Coronary artery (tissue), 2 donors: Measurements from ENCODE around the gene DHX29.

Experiments
- DNase-seq: peaks from one replicate; pipeline ENCODE4 v3.0.0-alpha.2; 2017; ENCODE audit warnings: low spot score
- H3K27ac ChIP-seq, 2 donors: fragments of 200-600 bp; sonication (generic); one replicate each; pipeline ENCODE4 v1.5.1; 2016 to 2019
- H3K4me3 ChIP-seq: fragments of 200-600 bp; sonication (generic); 2 replicates; pipeline ENCODE4 v1.5.1; 2016; ENCODE audit warnings: mild to moderate bottlenecking, moderate library complexity
- TF ChIP-seq, protein P1 (sequence below): fragments of 200-600 bp; sonication (generic); IDR thresholded peaks from one replicate; pipeline ENCODE4 v1.5.1; 2019; ENCODE audit warnings: antibody characterized with exemption

Gene DHX29

DNA sequence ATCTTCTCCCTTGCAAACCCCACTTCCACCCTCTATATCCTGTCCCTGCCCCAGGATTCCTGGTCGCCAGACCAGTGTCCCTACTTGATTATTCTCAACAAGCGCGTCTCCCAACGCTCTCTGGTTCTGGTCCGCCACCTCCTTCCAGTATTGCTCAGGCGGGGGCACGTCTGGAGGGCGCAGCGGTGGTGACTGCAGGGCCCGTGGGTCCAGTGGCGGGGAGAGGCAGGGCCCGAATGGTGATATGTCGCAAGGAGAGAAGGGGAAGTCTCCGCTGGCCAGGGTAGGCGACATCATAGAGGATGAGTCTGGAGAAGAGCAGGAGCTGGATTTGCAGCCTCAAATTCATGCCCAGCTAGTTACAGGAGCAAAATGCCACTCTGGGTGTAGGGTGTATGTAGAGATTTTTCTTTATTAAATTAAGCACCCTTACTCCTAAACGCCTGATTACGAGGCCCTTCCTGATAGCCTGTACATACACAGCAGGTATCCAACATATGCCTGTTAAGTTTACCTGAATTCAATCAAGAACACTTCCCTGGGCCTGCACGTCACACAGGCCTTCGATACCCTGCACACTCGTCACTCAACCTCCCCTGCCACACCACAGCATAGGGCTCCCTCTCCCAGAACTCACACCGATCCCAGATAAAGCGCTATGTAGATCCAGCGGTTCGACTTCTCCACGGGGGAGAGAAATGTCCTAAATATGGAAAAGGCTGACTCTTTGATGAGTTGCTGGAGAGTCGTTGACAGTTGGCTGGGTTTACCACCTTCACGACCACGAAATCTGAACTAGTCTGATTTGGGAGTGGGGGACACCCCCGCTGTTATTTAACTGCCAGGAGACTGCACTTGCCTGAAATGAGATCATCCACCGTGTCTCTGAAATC, 85.2 kb downstream of the DHX29 start:
- TF ChIP-seq, protein P1, sequence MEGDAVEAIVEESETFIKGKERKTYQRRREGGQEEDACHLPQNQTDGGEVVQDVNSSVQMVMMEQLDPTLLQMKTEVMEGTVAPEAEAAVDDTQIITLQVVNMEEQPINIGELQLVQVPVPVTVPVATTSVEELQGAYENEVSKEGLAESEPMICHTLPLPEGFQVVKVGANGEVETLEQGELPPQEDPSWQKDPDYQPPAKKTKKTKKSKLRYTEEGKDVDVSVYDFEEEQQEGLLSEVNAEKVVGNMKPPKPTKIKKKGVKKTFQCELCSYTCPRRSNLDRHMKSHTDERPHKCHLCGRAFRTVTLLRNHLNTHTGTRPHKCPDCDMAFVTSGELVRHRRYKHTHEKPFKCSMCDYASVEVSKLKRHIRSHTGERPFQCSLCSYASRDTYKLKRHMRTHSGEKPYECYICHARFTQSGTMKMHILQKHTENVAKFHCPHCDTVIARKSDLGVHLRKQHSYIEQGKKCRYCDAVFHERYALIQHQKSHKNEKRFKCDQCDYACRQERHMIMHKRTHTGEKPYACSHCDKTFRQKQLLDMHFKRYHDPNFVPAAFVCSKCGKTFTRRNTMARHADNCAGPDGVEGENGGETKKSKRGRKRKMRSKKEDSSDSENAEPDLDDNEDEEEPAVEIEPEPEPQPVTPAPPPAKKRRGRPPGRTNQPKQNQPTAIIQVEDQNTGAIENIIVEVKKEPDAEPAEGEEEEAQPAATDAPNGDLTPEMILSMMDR, result no peak
- no peak for DNase-seq
- Histone ChIP-seq H3K4me3 (peak overlapping the region; percentile 38), H3K27ac (no peak overlapping the region)

DNA sequence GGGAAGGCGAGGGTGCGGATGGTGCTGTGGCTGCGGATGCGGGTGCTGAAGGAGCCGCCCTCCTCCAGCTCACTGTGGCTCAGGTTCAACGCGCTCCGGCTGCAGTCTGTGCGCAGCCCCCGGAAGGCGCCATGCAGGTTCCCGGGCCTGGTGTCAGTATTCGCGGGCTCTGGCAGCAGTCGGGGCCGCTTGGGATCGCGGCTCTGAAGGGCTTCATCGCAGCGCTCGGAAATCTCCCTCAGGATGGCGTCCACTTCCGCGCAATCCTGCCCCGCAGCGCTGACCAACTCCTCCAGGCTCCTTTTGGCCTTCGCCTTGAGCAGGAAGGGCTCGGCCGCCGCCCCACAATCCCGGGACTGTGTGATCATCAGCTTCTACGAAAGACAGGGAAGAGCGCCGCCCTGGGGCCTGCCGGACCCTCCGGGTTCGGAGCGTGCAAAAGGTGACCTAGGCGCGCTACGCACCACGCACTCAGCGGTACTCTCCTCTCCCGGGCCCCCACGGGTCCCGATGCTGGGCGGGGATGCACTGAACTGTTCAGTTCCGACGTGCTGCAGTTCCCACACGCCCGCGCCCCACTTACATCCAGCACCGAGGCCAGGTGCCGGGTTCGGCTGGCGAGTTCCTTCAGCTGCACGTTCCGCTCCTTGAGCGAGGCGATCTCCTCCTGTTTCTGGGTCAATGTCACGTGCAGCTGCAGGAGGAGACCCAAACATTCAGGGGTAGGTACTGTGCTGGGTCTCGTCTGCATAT, 86.9 kb downstream of the DHX29 start:
- no peak for DNase-seq
- TF ChIP-seq, protein P1, result no peak
- Histone ChIP-seq H3K27ac (no peak overlapping the region), H3K4me3 (peak overlapping the region; percentile 43)

DNA sequence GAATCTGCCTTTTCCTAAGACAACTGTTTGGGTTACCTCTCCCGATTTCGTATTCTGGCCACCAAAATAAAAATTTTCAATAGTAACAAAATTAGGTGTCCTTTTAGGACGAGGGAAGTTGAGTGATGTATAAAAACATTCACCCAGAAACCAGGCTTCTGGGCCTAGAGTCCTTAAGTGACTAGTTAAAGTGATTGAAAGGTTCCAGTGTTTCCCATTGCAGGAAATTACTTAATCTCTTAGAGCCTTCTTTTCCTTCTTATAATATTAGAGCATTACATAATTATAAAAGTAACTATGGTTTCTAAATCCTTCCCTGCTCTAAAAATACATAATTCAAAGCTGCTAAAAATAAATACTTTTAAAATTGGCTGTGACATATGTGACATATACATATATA, 87.7 kb downstream of the DHX29 start:
- no peak for DNase-seq
- H3K4me3 ChIP-seq, result no peak overlapping the region
- no peak overlapping the region for H3K27ac ChIP-seq
- TF ChIP-seq, protein P1, result no peak

DNA sequence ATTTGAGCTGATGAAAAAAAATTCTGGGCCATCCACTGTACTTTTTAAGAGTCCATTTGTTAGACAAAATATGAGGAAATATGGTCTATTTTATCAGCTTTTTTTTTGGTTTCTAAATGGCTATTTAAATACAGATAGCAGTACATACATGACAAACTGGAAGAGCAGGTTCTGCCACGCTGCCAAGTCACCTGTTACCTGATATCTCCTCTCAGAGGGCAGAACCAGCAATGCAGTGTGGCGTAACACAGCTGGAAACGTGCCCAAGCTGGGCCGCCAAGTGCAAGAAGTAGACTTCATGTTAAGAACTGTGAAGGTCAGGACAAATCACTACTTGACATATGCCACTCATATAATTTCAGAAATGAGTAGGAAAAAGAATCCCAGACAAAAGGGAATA, 88.5 kb downstream of the DHX29 start:
- Histone ChIP-seq H3K27ac (no peak overlapping the region), H3K4me3 (no peak overlapping the region)
- DNase-seq, result no peak
- TF ChIP-seq, protein P1, result no peak

DNA sequence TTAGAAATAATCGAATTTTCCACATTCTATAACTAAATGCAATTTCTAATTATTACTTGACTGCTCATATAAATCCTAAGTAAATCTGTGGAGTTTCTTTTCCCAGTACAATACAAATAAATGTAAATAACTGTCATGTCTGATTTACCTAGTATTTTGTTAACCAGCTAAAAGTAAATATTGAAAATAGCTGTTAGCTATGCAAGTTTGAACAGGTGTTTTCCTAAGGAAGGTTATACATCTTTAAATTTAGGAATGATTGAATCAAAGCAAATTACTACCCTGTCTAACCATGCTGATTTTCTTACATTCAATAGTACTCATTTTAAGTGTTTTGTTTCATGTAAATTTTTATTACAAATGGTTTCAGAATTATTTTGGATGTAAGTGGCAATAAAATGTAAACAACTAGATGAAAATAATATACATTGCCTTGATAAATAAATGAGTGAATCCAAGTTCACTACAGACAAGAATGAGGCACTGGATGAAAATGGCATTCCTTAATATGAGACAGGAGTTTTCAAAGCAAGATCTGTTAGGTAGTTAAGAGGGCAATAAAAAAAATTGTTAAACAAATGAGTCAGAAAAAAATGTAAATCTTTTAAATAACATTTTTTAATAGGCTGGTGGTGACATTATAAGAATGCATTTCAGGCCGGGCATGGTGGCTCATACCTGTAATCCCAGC, 96.2 kb downstream of the DHX29 start:
- Histone ChIP-seq H3K27ac (no peak overlapping the region), H3K4me3 (no peak overlapping the region)
- TF ChIP-seq, protein P1, result no peak
- DNase-seq, result no peak
